ENCODE results near the gene MYO18B.

The MYO18B gene

GRCh38 chr22:25824828-25825423, 82.9 kb downstream of the MYO18B start:
- DNase-seq (ENCODE audit: low read depth): no peak

GRCh38 chr22:25827415-25827814, 85.4 kb downstream of the MYO18B start:
- DNase-seq (ENCODE audit: low read depth): no peak

- DNase-seq (ENCODE audit: low read depth): no peak
These were observed 86.4 kb downstream of the MYO18B start for GRCh38 chr22:25828422-25828821.

GRCh38 chr22:25829237-25829636, 87.2 kb downstream of the MYO18B start:
- DNase-seq (ENCODE audit: low read depth): no peak

- no peak for DNase-seq (ENCODE audit: low read depth)
These were observed 88.1 kb downstream of the MYO18B start for GRCh38 chr22:25829808-25830777.

GRCh38 chr22:25833091-25833490, 91.1 kb downstream of the MYO18B start:
- no peak for DNase-seq (ENCODE audit: low read depth)

GRCh38 chr22:25833676-25834075, 91.7 kb downstream of the MYO18B start:
- DNase-seq (ENCODE audit: low read depth): no peak

GRCh38 chr22:25834490-25834889, 92.5 kb downstream of the MYO18B start:
- DNase-seq (ENCODE audit: low read depth): no peak

GRCh38 chr22:25835348-25835747, 93.4 kb downstream of the MYO18B start:
- DNase-seq (ENCODE audit: low read depth): no peak

- no peak for DNase-seq (ENCODE audit: low read depth)
These were observed 95.4 kb downstream of the MYO18B start for GRCh38 chr22:25837288-25837900.

- no peak for DNase-seq (ENCODE audit: low read depth)
These were observed 97.2 kb downstream of the MYO18B start for GRCh38 chr22:25838960-25839741.

- no peak for DNase-seq (ENCODE audit: low read depth)
These were observed 97.8 kb downstream of the MYO18B start for GRCh38 chr22:25839755-25840154.

- DNase-seq (ENCODE audit: low read depth): no peak
These were observed 98.2 kb downstream of the MYO18B start for GRCh38 chr22:25840167-25840566.

- DNase-seq (ENCODE audit: low read depth): no peak
These were observed 98.9 kb downstream of the MYO18B start for GRCh38 chr22:25840891-25841290.

GRCh38 chr22:25841775-25842174, 99.8 kb downstream of the MYO18B start:
- no peak for DNase-seq (ENCODE audit: low read depth)

GRCh38 chr22:25843660-25844405, 101.8 kb downstream of the MYO18B start:
- no peak for DNase-seq (ENCODE audit: low read depth)

GRCh38 chr22:25844601-25845000, 102.6 kb downstream of the MYO18B start:
- DNase-seq (ENCODE audit: low read depth): no peak

GRCh38 chr22:25845985-25846745, 104.2 kb downstream of the MYO18B start:
- DNase-seq (ENCODE audit: low read depth): no peak

- DNase-seq (ENCODE audit: low read depth): no peak
These were observed 105.5 kb downstream of the MYO18B start for GRCh38 chr22:25847451-25847850.

- DNase-seq (ENCODE audit: low read depth): no peak
These were observed 107.0 kb downstream of the MYO18B start for GRCh38 chr22:25848954-25849353.

GRCh38 chr22:25849522-25849921, 107.5 kb downstream of the MYO18B start:
- no peak for DNase-seq (ENCODE audit: low read depth)

Data from activated T-helper 9 cell treated with anti-CD3 and anti-CD28 coated beads, Interleukin-2, amount 50 U/mL, for 16 hours (primary cell).